Common myeloid progenitor, CD34-positive (primary cell): ENCODE measurements around the gene MAMDC2.
"Not testable (repeated sequence)": the region's sequence is repeated elsewhere in the genome, so short reads cannot be mapped to it uniquely, and the experiment has no call there.

ENCODE experiments used
- CTCF ChIA-PET: fragments of 350-600 bp; sonication (Branson Sonifier 250); formaldehyde crosslinking; loops from one replicate; lab custom pipeline; 2021; ENCODE audit warnings: antibody characterized with exemption; lab: Charles Lee
- POLR2A ChIA-PET: fragments of 350-600 bp; sonication (Branson Sonifier 250); formaldehyde crosslinking; loops from one replicate; lab custom pipeline; 2021; ENCODE audit warnings: antibody characterized with exemption; lab: Charles Lee
- DNase-seq, 3 donors: peaks; one replicate each; pipeline versions ENCODE4 v3.0.0 to v3.0.0-alpha.2; 2013
- H3K27ac ChIP-seq, 2 experiments: 1 replicate in 1 of 2; 2 replicates in 1 of 2; pipeline ENCODE4 v1.7.0; 2013; ENCODE audit warnings: inconsistent platforms in 2 of 2, low read length in 2 of 2, mild to moderate bottlenecking in 2 of 2, low read depth in 1 of 2, moderate library complexity in 1 of 2; ENCODE audit not compliant: severe bottlenecking in 2 of 2, insufficient read depth in 1 of 2, poor library complexity in 1 of 2
- H3K27me3 ChIP-seq, 5 experiments: replicated peaks in 2 of 5; 1 replicate in 3 of 5; 2 replicates in 2 of 5; pipeline versions ENCODE4 v1.6.1 to v1.7.0; 2013; ENCODE audit warnings: low read length in 4 of 5, mild to moderate bottlenecking in 2 of 5, moderate library complexity in 2 of 5, inconsistent platforms in 1 of 5; ENCODE audit not compliant: insufficient read depth in 5 of 5, control insufficient read depth in 4 of 5
- H3K36me3 ChIP-seq, 4 experiments: 1 replicate in 2 of 4; 2 replicates in 2 of 4; pipeline versions ENCODE4 v1.6.1 to v1.7.0; 2013; ENCODE audit warnings: low read length in 3 of 4, control low read depth in 1 of 4, mild to moderate bottlenecking in 1 of 4; ENCODE audit not compliant: control insufficient read depth in 4 of 4, insufficient read depth in 4 of 4
- H3K4me1 ChIP-seq, 4 experiments: 1 replicate in 3 of 4; 2 replicates in 1 of 4; pipeline versions ENCODE4 v1.6.1 to v1.7.1; 2013; ENCODE audit warnings: low read length in 3 of 4, mild to moderate bottlenecking in 3 of 4, control low read depth in 1 of 4, inconsistent platforms in 1 of 4, moderate library complexity in 1 of 4; ENCODE audit not compliant: control insufficient read depth in 4 of 4, insufficient read depth in 4 of 4; ENCODE audit errors: control extremely low read depth in 1 of 4
- H3K4me3 ChIP-seq, 7 experiments: 1 replicate in 4 of 7; 2 replicates in 3 of 7; pipeline versions ENCODE4 v1.5.1 to v1.7.0; 2013; ENCODE audit warnings: mild to moderate bottlenecking in 7 of 7, low read length in 6 of 7, moderate library complexity in 6 of 7, inconsistent platforms in 2 of 7, low read depth in 2 of 7, control low read depth in 1 of 7; ENCODE audit not compliant: insufficient read depth in 4 of 7, control insufficient read depth in 1 of 7; ENCODE audit errors: extremely low read depth in 1 of 7
- H3K9me3 ChIP-seq, 5 experiments: 1 replicate in 4 of 5; 2 replicates in 1 of 5; pipeline versions ENCODE4 v1.6.1 to v1.7.1; 2013; ENCODE audit warnings: low read length in 4 of 5, mild to moderate bottlenecking in 2 of 5, inconsistent platforms in 1 of 5, low read depth in 1 of 5, moderate library complexity in 1 of 5; ENCODE audit not compliant: control insufficient read depth in 4 of 5, insufficient read depth in 2 of 5; ENCODE audit errors: control extremely low read depth in 1 of 5
- WGBS: methylation state at CpG from one replicate; pipeline ENCODE4 v1.1.5; 2013; ENCODE audit not compliant: insufficient coverage; 5-methylcytosine and 5-hydroxymethylcytosine counted together

Gene MAMDC2

GRCh38 chr9:70192707-70193106 lies 149.1 kb downstream of the MAMDC2 start:
- Histone ChIP-seq H3K4me1 (no peaks in the 10 kb centered on the region), H3K9me3 (peaks cover 0 to 15% (median 0%) of the 10 kb centered on the region in 5 experiments), H3K27me3 (no peaks in the 10 kb centered on the region), H3K27ac (no peak overlapping the region), H3K36me3 (peaks cover 0 to 7% (median 1%) of the 10 kb centered on the region in 4 experiments), H3K4me3 (no peak overlapping the region)
- CTCF ChIA-PET: no interaction called here
- DNase-seq: no peak
- WGBS: 95% methylated on average over 2 of the region's 2 CpGs
- POLR2A ChIA-PET: no interaction called here

GRCh38 chr9:70195456-70195855 lies 151.8 kb downstream of the MAMDC2 start:
- peaks cover 0 to 5% (median 0%) of the 10 kb centered on the region in 5 experiments for H3K9me3 ChIP-seq
- H3K4me1 ChIP-seq: no peaks in the 10 kb centered on the region
- ChIA-PET POLR2A (no interaction called here), CTCF (no interaction called here)
- H3K27ac ChIP-seq: no peak overlapping the region
- peaks cover 0 to 7% (median 1%) of the 10 kb centered on the region in 4 experiments for H3K36me3 ChIP-seq
- no peak for DNase-seq
- no peaks in the 10 kb centered on the region for H3K27me3 ChIP-seq
- H3K4me3 ChIP-seq: no peak overlapping the region
- 100% methylated on average over 1 of the region's 3 CpGs for WGBS

DNA sequence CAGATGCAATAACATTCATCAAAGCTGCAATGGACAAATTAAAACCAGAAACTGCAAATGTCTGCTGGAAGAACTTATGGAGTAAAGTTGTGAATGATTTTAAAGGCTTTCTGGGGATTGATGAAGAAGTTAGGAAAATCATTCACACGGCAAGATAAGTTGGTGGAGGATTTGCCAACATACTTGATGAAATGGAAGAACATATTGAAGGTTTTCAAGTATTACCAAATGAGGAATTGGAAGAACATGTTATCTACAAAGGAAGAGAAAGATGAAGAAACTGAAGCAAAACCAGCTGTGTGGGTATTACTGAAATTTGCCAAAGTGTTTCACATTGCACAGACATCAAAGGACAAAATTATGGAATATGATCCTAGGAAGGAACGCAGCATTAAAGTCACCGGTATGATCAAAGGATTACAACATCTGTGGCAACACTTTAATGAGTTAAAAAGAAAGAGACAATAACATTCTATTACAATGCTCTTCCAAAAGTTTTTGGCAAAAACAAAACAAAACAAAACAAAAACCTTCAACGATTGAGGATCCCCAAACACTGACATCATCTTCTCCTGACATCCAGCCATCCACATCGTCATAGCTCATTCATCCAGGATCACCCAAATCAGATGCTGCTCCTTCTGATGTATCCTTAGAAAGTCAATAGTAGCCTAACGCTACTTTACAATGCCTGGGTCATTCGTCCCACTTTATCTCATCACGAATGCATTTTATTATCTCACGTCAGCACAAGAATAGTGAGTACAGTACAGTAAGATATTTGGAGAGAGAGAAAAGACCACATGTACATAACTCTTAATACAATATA lies 153.8 kb downstream of the MAMDC2 start:
- POLR2A ChIA-PET: no interaction called here
- H3K27ac ChIP-seq: no peak overlapping the region
- no peak overlapping the region for H3K4me3 ChIP-seq
- 85% methylated on average over 3 of the region's 9 CpGs for WGBS
- H3K9me3 ChIP-seq: peaks cover 0 to 5% (median 0%) of the 10 kb centered on the region in 5 experiments
- no peak for DNase-seq
- H3K36me3 ChIP-seq: peaks cover 0 to 7% (median 1%) of the 10 kb centered on the region in 4 experiments
- no peaks in the 10 kb centered on the region for H3K4me1 ChIP-seq
- CTCF ChIA-PET: no interaction called here
- no peaks in the 10 kb centered on the region for H3K27me3 ChIP-seq

DNA sequence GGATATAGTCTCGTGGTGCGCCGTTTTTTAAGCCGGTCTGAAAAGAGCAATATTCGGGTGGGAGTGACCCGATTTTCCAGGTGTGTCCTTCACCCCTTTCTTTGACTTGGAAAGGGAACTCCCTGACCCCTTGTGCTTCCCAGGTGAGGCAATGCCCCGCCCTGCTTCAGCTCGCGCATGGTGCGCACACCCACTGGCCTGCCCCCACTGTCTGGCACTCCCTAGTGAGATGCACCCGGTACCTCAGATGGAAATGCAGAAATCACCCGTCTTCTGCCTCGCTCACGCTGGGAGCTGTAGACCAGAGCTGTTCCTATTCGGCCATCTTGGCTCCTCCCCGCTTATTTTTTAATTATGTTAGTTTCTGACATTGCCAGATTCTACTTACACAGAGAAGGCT lies 161.1 kb downstream of the MAMDC2 start:
- H3K4me3 ChIP-seq, POLR2A ChIA-PET, H3K27me3 ChIP-seq, H3K9me3 ChIP-seq, DNase-seq, H3K4me1 ChIP-seq, CTCF ChIA-PET, H3K36me3 ChIP-seq, H3K27ac ChIP-seq: not testable (repeated sequence)
- WGBS: 96% methylated on average over 7 of the region's 16 CpGs

DNA sequence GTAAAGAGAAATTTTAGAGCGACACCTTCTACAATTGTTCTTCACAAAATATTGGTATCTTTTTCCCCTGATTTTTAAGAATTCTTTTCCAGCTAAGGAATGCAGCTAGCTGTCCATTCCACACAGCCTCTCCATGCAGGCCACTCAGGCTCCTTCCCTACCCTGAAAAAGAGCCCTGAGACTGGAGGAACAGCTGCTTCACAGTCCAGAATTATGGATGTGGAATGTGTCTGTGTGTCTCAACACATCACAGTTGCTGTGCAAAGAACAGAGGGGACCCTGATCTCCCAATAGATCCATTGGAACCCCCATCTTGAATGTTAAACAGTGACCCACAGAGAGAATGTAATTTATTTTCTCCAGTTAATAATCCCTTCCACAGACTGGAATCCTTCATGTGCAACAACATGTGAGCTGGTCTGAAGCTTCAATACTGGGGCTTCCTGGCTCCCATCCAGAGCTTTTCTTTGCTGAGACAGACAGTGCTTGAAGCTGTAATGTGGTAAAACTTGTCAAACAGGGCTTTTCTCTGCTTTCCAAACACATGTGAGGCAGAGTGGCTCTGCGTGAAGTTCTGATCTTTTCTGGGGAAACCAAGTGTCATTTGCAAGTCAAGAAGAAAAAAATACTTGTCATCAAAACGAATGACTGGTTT lies 161.8 kb downstream of the MAMDC2 start:
- no peak overlapping the region for H3K4me3 ChIP-seq
- WGBS: 80% methylated on average over 2 of the region's 3 CpGs
- CTCF ChIA-PET: no interaction called here
- POLR2A ChIA-PET: no interaction called here
- no peaks in the 10 kb centered on the region for H3K36me3 ChIP-seq
- no peak for DNase-seq
- no peaks in the 10 kb centered on the region for H3K4me1 ChIP-seq
- peaks cover 0 to 8% (median 0%) of the 10 kb centered on the region in 5 experiments for H3K9me3 ChIP-seq
- H3K27ac ChIP-seq: no peak overlapping the region
- H3K27me3 ChIP-seq: no peaks in the 10 kb centered on the region

DNA sequence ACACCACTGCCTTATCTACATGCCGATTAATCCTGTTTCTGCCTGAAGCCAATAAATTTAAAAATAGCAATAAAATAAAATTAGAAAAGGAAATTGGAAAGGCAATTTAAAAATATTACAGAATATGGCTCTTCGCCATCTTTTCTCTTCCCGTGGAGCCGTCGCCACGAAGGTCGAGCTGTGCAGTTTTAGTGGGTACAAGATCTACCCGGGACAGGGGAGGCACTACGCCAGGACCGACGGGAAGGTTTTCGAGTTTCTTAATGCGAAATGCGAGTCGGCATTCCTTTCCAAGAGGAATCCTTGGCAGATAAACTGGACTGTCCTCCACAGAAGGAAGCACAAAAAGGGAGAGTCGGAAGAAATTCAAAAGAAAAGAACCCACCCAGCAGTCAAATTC lies 173.4 kb downstream of the MAMDC2 start:
- Histone ChIP-seq H3K4me3 (no peak overlapping the region), H3K9me3 (peaks cover 0 to 29% (median 3%) of the 10 kb centered on the region in 5 experiments), H3K36me3 (peaks cover 0 to 31% (median 2%) of the 10 kb centered on the region in 4 experiments), H3K27me3 (no peaks in the 10 kb centered on the region), H3K4me1 (no peaks in the 10 kb centered on the region), H3K27ac (no peak overlapping the region)
- DNase-seq: no peak
- 97% methylated on average over 15 of the region's 16 CpGs for WGBS
- POLR2A ChIA-PET: no interaction called here
- CTCF ChIA-PET: no interaction called here

DNA sequence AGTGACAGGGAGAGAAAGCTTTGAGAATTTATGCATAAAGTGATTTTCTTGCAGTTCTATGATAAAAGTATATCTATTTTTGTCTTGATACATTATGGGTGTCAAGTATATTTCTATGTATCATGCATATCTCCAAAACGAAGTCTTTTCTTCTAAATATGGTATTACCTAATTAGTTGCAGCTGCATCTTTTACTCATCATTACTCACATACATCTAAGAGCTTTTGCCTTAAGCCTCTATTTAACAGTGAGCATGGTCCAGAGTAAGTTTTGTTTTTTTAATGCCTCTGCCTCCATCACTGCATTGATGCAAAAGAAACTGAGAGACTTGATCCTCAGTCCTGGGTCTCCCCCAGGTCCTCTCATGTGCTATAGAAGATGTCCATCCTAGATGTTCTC lies 175.1 kb downstream of the MAMDC2 start:
- CTCF ChIA-PET: no interaction called here
- H3K36me3 ChIP-seq: peaks cover 0 to 20% (median 2%) of the 10 kb centered on the region in 4 experiments
- peaks cover 0 to 16% (median 0%) of the 10 kb centered on the region in 5 experiments for H3K9me3 ChIP-seq

More for the DNA sequence above, 175.1 kb downstream of the MAMDC2 start:
- no peaks in the 10 kb centered on the region for H3K27me3 ChIP-seq
- no peak overlapping the region for H3K4me3 ChIP-seq
- H3K27ac ChIP-seq: no peak overlapping the region
- no CpG with 5 or more reads among the region's 1 CpG for WGBS
- H3K4me1 ChIP-seq: no peaks in the 10 kb centered on the region
- no peak for DNase-seq
- POLR2A ChIA-PET: no interaction called here
